H9 (cell line): Measurements from ENCODE around the gene IREB2. TPM values are rescaled to one million over a fixed set of nuclear protein-coding genes. Genes with fewer than 3 reads are reported as not detected.

Experiments used
- DNase-seq: peaks from one replicate; pipeline ENCODE4 v3.0.0-alpha.2; 2017
- H2AFZ ChIP-seq: one replicate; pipeline ENCODE4 v1.6.1; 2013; ENCODE audit warnings: mild to moderate bottlenecking, low read length, control low read depth, moderate library complexity
- H2AK5ac ChIP-seq: 2 replicates; pipeline ENCODE4 v1.6.1; 2013; ENCODE audit warnings: low read length, control low read depth, mixed read lengths; ENCODE audit not compliant: insufficient read length
- H2BK120ac ChIP-seq: one replicate; pipeline ENCODE4 v1.6.1; 2013; ENCODE audit warnings: low read depth, mild to moderate bottlenecking, low read length, control low read depth, inconsistent platforms; ENCODE audit not compliant: poor library complexity, severe bottlenecking
- H2BK12ac ChIP-seq: 2 replicates; pipeline ENCODE4 v1.6.1; 2013; ENCODE audit warnings: low read length, control low read depth, mixed read lengths, low read depth; ENCODE audit not compliant: insufficient read length
- H2BK15ac ChIP-seq: 2 replicates; pipeline ENCODE4 v1.6.1; 2013; ENCODE audit warnings: low read depth, low read length, control low read depth
- H2BK20ac ChIP-seq: one replicate; pipeline ENCODE4 v1.6.1; 2013; ENCODE audit warnings: low read depth, mild to moderate bottlenecking, low read length, control low read depth, inconsistent platforms; ENCODE audit not compliant: poor library complexity, severe bottlenecking
- H2BK5ac ChIP-seq: 2 replicates; pipeline ENCODE4 v1.6.1; 2013; ENCODE audit warnings: low read length, control low read depth, mixed read lengths; ENCODE audit not compliant: insufficient read length
- H3K14ac ChIP-seq: 2 replicates; pipeline ENCODE4 v1.6.1; 2013; ENCODE audit warnings: low read length, control low read depth; ENCODE audit not compliant: insufficient read depth
- H3K18ac ChIP-seq: 2 replicates; pipeline ENCODE4 v1.6.1; 2013; ENCODE audit warnings: low read depth, mild to moderate bottlenecking, mixed read lengths, low read length, control low read depth; ENCODE audit not compliant: insufficient read length
- H3K23ac ChIP-seq: 2 replicates; pipeline ENCODE4 v1.6.1; 2013; ENCODE audit warnings: low read length, control low read depth, mixed read lengths, low read depth; ENCODE audit not compliant: insufficient read length
- H3K23me2 ChIP-seq: 2 replicates; pipeline ENCODE4 v1.6.1; 2013; ENCODE audit warnings: low read depth, mild to moderate bottlenecking, mixed read lengths, low read length, control low read depth; ENCODE audit not compliant: insufficient read length, poor library complexity, severe bottlenecking
- H3K27ac ChIP-seq: 2 replicates; pipeline ENCODE4 v1.5.1; 2013; ENCODE audit warnings: low read length, control low read depth, mixed read lengths, low read depth; ENCODE audit not compliant: insufficient read length
- H3K27me3 ChIP-seq: 2 replicates; pipeline ENCODE4 v1.6.1; 2013; ENCODE audit warnings: low read length, control low read depth, inconsistent platforms; ENCODE audit not compliant: insufficient read depth
- H3K4ac ChIP-seq: 2 replicates; pipeline ENCODE4 v1.6.1; 2013; ENCODE audit warnings: low read depth, mild to moderate bottlenecking, control low read depth, inconsistent platforms, low read length, moderate library complexity
- H3K4me1 ChIP-seq: 2 replicates; pipeline ENCODE4 v1.6.1; 2013; ENCODE audit warnings: low read length, control low read depth, inconsistent platforms; ENCODE audit not compliant: insufficient read depth
- H3K4me2 ChIP-seq: 2 replicates; pipeline ENCODE4 v1.6.1; 2013; ENCODE audit warnings: low read length, control low read depth, mixed read lengths; ENCODE audit not compliant: insufficient read length, insufficient read depth
- H3K56ac ChIP-seq: 2 replicates; pipeline ENCODE4 v1.6.1; 2013; ENCODE audit warnings: low read depth, mild to moderate bottlenecking, mixed read lengths, low read length, control low read depth; ENCODE audit not compliant: insufficient read length
- H3K79me1 ChIP-seq: 2 replicates; pipeline ENCODE4 v1.6.1; 2013; ENCODE audit warnings: low read depth, mild to moderate bottlenecking, moderate library complexity, low read length, control low read depth, inconsistent platforms; ENCODE audit not compliant: insufficient read depth, poor library complexity, severe bottlenecking
- H3K79me2 ChIP-seq: 2 replicates; pipeline ENCODE4 v1.6.1; 2013; ENCODE audit warnings: low read length, control low read depth, inconsistent platforms; ENCODE audit not compliant: insufficient read depth
- H3K9ac ChIP-seq: 2 replicates; pipeline ENCODE4 v1.6.1; 2013; ENCODE audit warnings: low read length, control low read depth, mixed read lengths; ENCODE audit not compliant: insufficient read length; ENCODE audit errors: extremely low read depth
- H3K9me3 ChIP-seq: one replicate; pipeline ENCODE4 v1.6.1; 2013; ENCODE audit warnings: low read depth, low read length, inconsistent platforms; ENCODE audit not compliant: control insufficient read depth
- H3T11ph ChIP-seq: one replicate; pipeline ENCODE4 v1.6.1; 2013; ENCODE audit warnings: mild to moderate bottlenecking, low read length, control low read depth, inconsistent platforms
- H4K20me1 ChIP-seq: one replicate; pipeline ENCODE4 v1.6.1; 2013; ENCODE audit not compliant: control insufficient read depth, insufficient read length, insufficient read depth
- H4K5ac ChIP-seq: 2 replicates; pipeline ENCODE4 v1.6.1; 2013; ENCODE audit warnings: low read depth, mild to moderate bottlenecking, mixed read lengths, low read length, control low read depth; ENCODE audit not compliant: insufficient read length
- H4K8ac ChIP-seq: replicated peaks from 2 replicates; pipeline ENCODE4 v1.6.1; 2013; ENCODE audit warnings: low read length, control low read depth, mixed read lengths, low read depth; ENCODE audit not compliant: insufficient read length
- H4K91ac ChIP-seq: 2 replicates; pipeline ENCODE4 v1.6.1; 2013; ENCODE audit warnings: low read depth, mild to moderate bottlenecking, moderate library complexity, mixed read lengths, low read length, control low read depth; ENCODE audit not compliant: insufficient read length
- H3K27ac Mint-ChIP-seq, 3 experiments: 2 replicates in 2 of 3; 3 replicates in 1 of 3; pipeline ENCODE4 v1.8.0; 2020 to 2021; ENCODE audit warnings: mixed read lengths in 3 of 3, mild to moderate bottlenecking in 1 of 3, moderate library complexity in 1 of 3
- H3K27me3 Mint-ChIP-seq: 2 replicates; pipeline ENCODE4 v1.8.0; 2021; ENCODE audit warnings: low read depth, mild to moderate bottlenecking, moderate library complexity, mixed read lengths
- H3K36me3 Mint-ChIP-seq, 3 experiments: 2 replicates in 2 of 3; 3 replicates in 1 of 3; pipeline ENCODE4 v1.8.0; 2020 to 2021; ENCODE audit warnings: low read depth in 3 of 3, mixed read lengths in 3 of 3; ENCODE audit not compliant: insufficient read depth in 1 of 3
- H3K4me1 Mint-ChIP-seq, 2 experiments: 2 replicates each; pipeline ENCODE4 v1.8.0; 2020; ENCODE audit warnings: mixed read lengths in 2 of 2
- H3K4me3 Mint-ChIP-seq, 2 experiments: 2 replicates in 1 of 2; 3 replicates in 1 of 2; pipeline ENCODE4 v1.8.0; 2020 to 2021; ENCODE audit warnings: mild to moderate bottlenecking in 2 of 2, mixed read lengths in 2 of 2, moderate library complexity in 1 of 2
- H3K9me3 Mint-ChIP-seq, 2 experiments: 2 replicates in 1 of 2; 3 replicates in 1 of 2; pipeline ENCODE4 v1.8.0; 2020; ENCODE audit warnings: mild to moderate bottlenecking in 2 of 2, mixed read lengths in 2 of 2, moderate library complexity in 1 of 2
- WGBS: extraction: QIAGEN DNeasy Blood & Tissue Kit; methylation state at CpG from one replicate; pipeline ENCODE4 v1.1.7; 2013; ENCODE audit warnings: missing lambda C conversion rate, low lambda C conversion rate, mixed read lengths; ENCODE audit not compliant: insufficient read length; ENCODE audit errors: extremely low coverage; 5-methylcytosine and 5-hydroxymethylcytosine counted together
- total RNA-seq: library from RNA; stranded (reverse); gene quantifications from 2 replicates; pipeline ENCODE4 v1.2.1, GENCODE V29; 2021
- TF ChIP-seq, protein P1 (sequence below): fragments of 200-600 bp; sonication (generic); conservative IDR thresholded peaks from 3 replicates; pipeline ENCODE4 v1.8.0; 2021; ENCODE audit warnings: antibody characterized with exemption, mild to moderate bottlenecking

The IREB2 gene
- total RNA-seq, 1 experiment from 2014 or later, result 87.6 TPM

DNA sequence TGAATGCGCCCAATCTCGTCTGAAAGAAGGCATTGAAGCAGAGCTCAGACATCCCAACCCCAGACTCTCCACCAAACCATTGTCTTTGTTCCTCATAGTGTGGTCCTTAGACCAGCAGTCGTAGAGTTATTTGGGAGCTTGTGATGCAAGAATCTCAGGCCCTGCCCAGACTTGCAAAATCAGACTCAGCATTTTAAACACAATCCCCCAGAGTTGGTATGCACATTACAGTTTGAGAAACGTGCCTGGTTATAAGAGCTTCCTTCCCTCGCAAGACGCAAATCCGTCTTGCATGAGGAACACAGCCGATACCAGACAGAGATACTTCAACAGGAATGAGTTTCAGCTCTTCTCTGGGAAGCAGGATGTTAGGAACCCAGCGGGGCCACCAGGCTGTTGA, 38.9 kb upstream of the IREB2 start:
- Histone ChIP-seq H3K4me2 (no peak overlapping the region), H3K18ac (no peak overlapping the region), H3K9me3 (no peaks in the 10 kb centered on the region), H3K27ac (no peak overlapping the region), H3K79me2 (no peaks in the 10 kb centered on the region), H2AK5ac (no peak overlapping the region), H3K23ac (no peak overlapping the region), H3K27me3 (no peaks in the 10 kb centered on the region), H3K9ac (no peak overlapping the region), H3K4ac (no peak overlapping the region), H4K20me1 (no peaks in the 10 kb centered on the region), H2BK120ac (no peak overlapping the region), H3K56ac (no peak overlapping the region), H2AFZ (no peak overlapping the region), H2BK12ac (no peak overlapping the region), H3K79me1 (no peaks in the 10 kb centered on the region), H3T11ph (no peak overlapping the region), H2BK15ac (no peak overlapping the region), H4K91ac (no peak overlapping the region), H3K14ac (no peak overlapping the region), H2BK5ac (no peak overlapping the region), H4K8ac (no peak overlapping the region), H3K4me1 (peaks cover 3% of the 10 kb centered on the region; the same call in 1 of the 2 replicates), H2BK20ac (no peak overlapping the region), H4K5ac (no peak overlapping the region), H3K23me2 (no peaks in the 10 kb centered on the region)
- no peak overlapping the region for H3K4me3 Mint-ChIP-seq
- DNase-seq, result no peak
- no CpG with 5 or more reads among the region's 9 CpGs for WGBS
- peaks cover 47% of the 10 kb centered on the region in 2 experiments for H3K4me1 Mint-ChIP-seq
- no peaks in the 10 kb centered on the region for H3K36me3 Mint-ChIP-seq
- H3K27me3 Mint-ChIP-seq, result no peaks in the 10 kb centered on the region; the same call in 1 of the 2 replicates
- no peak overlapping the region; a peak in 1 of 7 replicates for H3K27ac Mint-ChIP-seq
- TF ChIP-seq, protein P1, sequence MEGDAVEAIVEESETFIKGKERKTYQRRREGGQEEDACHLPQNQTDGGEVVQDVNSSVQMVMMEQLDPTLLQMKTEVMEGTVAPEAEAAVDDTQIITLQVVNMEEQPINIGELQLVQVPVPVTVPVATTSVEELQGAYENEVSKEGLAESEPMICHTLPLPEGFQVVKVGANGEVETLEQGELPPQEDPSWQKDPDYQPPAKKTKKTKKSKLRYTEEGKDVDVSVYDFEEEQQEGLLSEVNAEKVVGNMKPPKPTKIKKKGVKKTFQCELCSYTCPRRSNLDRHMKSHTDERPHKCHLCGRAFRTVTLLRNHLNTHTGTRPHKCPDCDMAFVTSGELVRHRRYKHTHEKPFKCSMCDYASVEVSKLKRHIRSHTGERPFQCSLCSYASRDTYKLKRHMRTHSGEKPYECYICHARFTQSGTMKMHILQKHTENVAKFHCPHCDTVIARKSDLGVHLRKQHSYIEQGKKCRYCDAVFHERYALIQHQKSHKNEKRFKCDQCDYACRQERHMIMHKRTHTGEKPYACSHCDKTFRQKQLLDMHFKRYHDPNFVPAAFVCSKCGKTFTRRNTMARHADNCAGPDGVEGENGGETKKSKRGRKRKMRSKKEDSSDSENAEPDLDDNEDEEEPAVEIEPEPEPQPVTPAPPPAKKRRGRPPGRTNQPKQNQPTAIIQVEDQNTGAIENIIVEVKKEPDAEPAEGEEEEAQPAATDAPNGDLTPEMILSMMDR, result no peak
- H3K9me3 Mint-ChIP-seq, result no peaks in the 10 kb centered on the region; a peak in 1 of 5 replicates
